ENCODE measurements around the gene ZNF8.

DNA sequence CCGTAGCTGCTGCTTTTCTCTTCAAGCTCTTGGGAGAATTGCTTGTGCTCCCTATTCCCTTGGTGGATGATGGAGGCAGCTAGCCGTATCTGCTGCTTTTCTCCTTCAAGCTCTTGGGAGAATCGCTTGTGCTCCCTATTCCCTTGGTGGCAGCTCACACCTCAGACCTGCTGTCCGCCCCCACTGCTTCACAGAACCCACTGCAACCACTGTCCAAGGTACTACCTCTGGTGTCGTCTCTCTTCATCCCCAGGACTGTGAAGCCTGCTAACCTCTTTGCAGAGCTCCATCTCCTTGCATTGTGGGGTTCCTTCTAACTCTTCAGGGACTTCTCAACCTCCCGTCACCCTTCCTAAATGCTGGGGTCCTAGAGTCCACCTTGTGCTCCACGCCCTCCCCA lies 21.9 kb downstream of the ZNF8 start:
- TF ChIP-seq, protein P1, sequence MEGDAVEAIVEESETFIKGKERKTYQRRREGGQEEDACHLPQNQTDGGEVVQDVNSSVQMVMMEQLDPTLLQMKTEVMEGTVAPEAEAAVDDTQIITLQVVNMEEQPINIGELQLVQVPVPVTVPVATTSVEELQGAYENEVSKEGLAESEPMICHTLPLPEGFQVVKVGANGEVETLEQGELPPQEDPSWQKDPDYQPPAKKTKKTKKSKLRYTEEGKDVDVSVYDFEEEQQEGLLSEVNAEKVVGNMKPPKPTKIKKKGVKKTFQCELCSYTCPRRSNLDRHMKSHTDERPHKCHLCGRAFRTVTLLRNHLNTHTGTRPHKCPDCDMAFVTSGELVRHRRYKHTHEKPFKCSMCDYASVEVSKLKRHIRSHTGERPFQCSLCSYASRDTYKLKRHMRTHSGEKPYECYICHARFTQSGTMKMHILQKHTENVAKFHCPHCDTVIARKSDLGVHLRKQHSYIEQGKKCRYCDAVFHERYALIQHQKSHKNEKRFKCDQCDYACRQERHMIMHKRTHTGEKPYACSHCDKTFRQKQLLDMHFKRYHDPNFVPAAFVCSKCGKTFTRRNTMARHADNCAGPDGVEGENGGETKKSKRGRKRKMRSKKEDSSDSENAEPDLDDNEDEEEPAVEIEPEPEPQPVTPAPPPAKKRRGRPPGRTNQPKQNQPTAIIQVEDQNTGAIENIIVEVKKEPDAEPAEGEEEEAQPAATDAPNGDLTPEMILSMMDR (IDR thresholded peaks at IDR 0.05) = no peak
- TF ChIP-seq POLR2AphosphoS5 (IDR thresholded peaks at IDR 0.05) = no peak

Measured in sigmoid colon (tissue), 4 donors.